ENCODE data around the gene DIPK1B. TPM values are rescaled to one million over a fixed set of nuclear protein-coding genes. Genes with fewer than 3 reads are reported as not detected.
A peak's percentile ranks its signal among the peaks of the same experiment; 100 is the strongest.
"Not testable (repeated sequence)": the region's sequence is repeated elsewhere in the genome, so short reads cannot be mapped to it uniquely, and the experiment has no call there.

DIPK1B gene
- total RNA-seq, 1 donor from 2014 or later = 22.4 TPM

GRCh38 chr9:136709454-136710109 lies 2.8 kb upstream of the DIPK1B start:
- Histone ChIP-seq H3K4me2 (ENCODE audit: low read length) (no peak overlapping the region), H3K4me1 (ENCODE audit: insufficient read depth, low read length) (peaks cover 3% of the 10 kb centered on the region), H3K27ac (ENCODE audit: low read depth, low read length) (no peak overlapping the region), H3K36me3 (ENCODE audit: insufficient read depth, low read length) (no peaks in the 10 kb centered on the region), H3K9me3 (ENCODE audit: insufficient read depth, low read depth, low read length) (no peaks in the 10 kb centered on the region), H3K27me3 (ENCODE audit: insufficient read depth, low read length) (no peaks in the 10 kb centered on the region), H3K4me3 (ENCODE audit: insufficient read depth, low read depth, low read length) (no peak overlapping the region), H3K79me2 (ENCODE audit: insufficient read depth, low read length) (no peaks in the 10 kb centered on the region), H4K20me1 (ENCODE audit: insufficient read depth, low read length) (no peaks in the 10 kb centered on the region), H2AFZ (ENCODE audit: low read depth, low read length) (no peak overlapping the region), H3K9ac (ENCODE audit: low read length) (no peak overlapping the region)
- Mint-ChIP-seq H3K27me3 (ENCODE audit: low read depth, unreplicated experiment) (peaks cover 10% of the 10 kb centered on the region), H3K36me3 (ENCODE audit: low read depth, unreplicated experiment) (no peaks in the 10 kb centered on the region), H3K9me3 (ENCODE audit: unreplicated experiment) (peaks cover 6% of the 10 kb centered on the region), H3K4me1 (ENCODE audit: low read depth, unreplicated experiment) (no peaks in the 10 kb centered on the region), H3K4me3 (ENCODE audit: unreplicated experiment) (no peak overlapping the region), H3K27ac (ENCODE audit: unreplicated experiment) (no peak overlapping the region)
- TF ChIP-seq EZH2 (IDR thresholded peaks at IDR 0.05; ENCODE audit: insufficient read depth, low read length) (no peak), CTCF (IDR thresholded peaks at IDR 0.05; ENCODE audit: insufficient read depth, low read depth, low read length) (no peak)
- DNase-seq (ENCODE audit: low read depth) = no peak
- no peak for FAIRE-seq

GRCh38 chr9:136710543-136710942 lies 1.8 kb upstream of the DIPK1B start:
- Histone ChIP-seq H3K79me2 (ENCODE audit: insufficient read depth, low read length) (no peaks in the 10 kb centered on the region), H3K9me3 (ENCODE audit: insufficient read depth, low read depth, low read length) (no peaks in the 10 kb centered on the region), H3K27me3 (ENCODE audit: insufficient read depth, low read length) (no peaks in the 10 kb centered on the region), H3K4me1 (ENCODE audit: insufficient read depth, low read length) (peaks cover 3% of the 10 kb centered on the region), H3K36me3 (ENCODE audit: insufficient read depth, low read length) (no peaks in the 10 kb centered on the region), H2AFZ (ENCODE audit: low read depth, low read length) (no peak overlapping the region), H3K4me2 (ENCODE audit: low read length) (no peak overlapping the region), H3K27ac (ENCODE audit: low read depth, low read length) (no peak overlapping the region), H3K9ac (ENCODE audit: low read length) (no peak overlapping the region), H4K20me1 (ENCODE audit: insufficient read depth, low read length) (no peaks in the 10 kb centered on the region), H3K4me3 (ENCODE audit: insufficient read depth, low read depth, low read length) (no peak overlapping the region)
- TF ChIP-seq EZH2 (IDR thresholded peaks at IDR 0.05; ENCODE audit: insufficient read depth, low read length) (no peak), CTCF (IDR thresholded peaks at IDR 0.05; ENCODE audit: insufficient read depth, low read depth, low read length) (no peak)
- Mint-ChIP-seq H3K36me3 (ENCODE audit: low read depth, unreplicated experiment) (no peaks in the 10 kb centered on the region), H3K27me3 (ENCODE audit: low read depth, unreplicated experiment) (peaks cover 6% of the 10 kb centered on the region), H3K9me3 (ENCODE audit: unreplicated experiment) (peaks cover 3% of the 10 kb centered on the region), H3K4me1 (ENCODE audit: low read depth, unreplicated experiment) (no peaks in the 10 kb centered on the region), H3K27ac (ENCODE audit: unreplicated experiment) (peak overlapping the region; percentile 26), H3K4me3 (ENCODE audit: unreplicated experiment) (peak overlapping the region; percentile 50)
- no peak for DNase-seq (ENCODE audit: low read depth)
- no peak for FAIRE-seq

GRCh38 chr9:136711219-136711648 lies 1.1 kb upstream of the DIPK1B start:
- peak; percentile 47 for DNase-seq (ENCODE audit: low read depth)

More at GRCh38 chr9:136711219-136711648, 1.1 kb upstream of the DIPK1B start:
- peak overlapping the region; percentile 82 for H3K4me3 Mint-ChIP-seq (ENCODE audit: unreplicated experiment)
- H2AFZ ChIP-seq (ENCODE audit: low read depth, low read length); H3K27me3 ChIP-seq (ENCODE audit: insufficient read depth, low read length); H3K4me1 ChIP-seq (ENCODE audit: insufficient read depth, low read length); H3K36me3 Mint-ChIP-seq (ENCODE audit: low read depth, unreplicated experiment); H3K9me3 Mint-ChIP-seq (ENCODE audit: unreplicated experiment); H3K36me3 ChIP-seq (ENCODE audit: insufficient read depth, low read length); H3K27ac ChIP-seq (ENCODE audit: low read depth, low read length); H3K4me1 Mint-ChIP-seq (ENCODE audit: low read depth, unreplicated experiment); H4K20me1 ChIP-seq (ENCODE audit: insufficient read depth, low read length); H3K79me2 ChIP-seq (ENCODE audit: insufficient read depth, low read length); FAIRE-seq; H3K9ac ChIP-seq (ENCODE audit: low read length); H3K27me3 Mint-ChIP-seq (ENCODE audit: low read depth, unreplicated experiment); H3K4me2 ChIP-seq (ENCODE audit: low read length); H3K4me3 ChIP-seq (ENCODE audit: insufficient read depth, low read depth, low read length); H3K9me3 ChIP-seq (ENCODE audit: insufficient read depth, low read depth, low read length): not testable (repeated sequence)
- peak overlapping the region; percentile 62 for H3K27ac Mint-ChIP-seq (ENCODE audit: unreplicated experiment)

Measured in astrocyte (in vitro differentiated cells and primary cell).